Adipose tissue (tissue), 3 donors: ENCODE data around the gene TCHP. TPM values are rescaled to one million over a fixed set of nuclear protein-coding genes. Genes with fewer than 3 reads are reported as not detected.
"Not testable (repeated sequence)": the region's sequence is repeated elsewhere in the genome, so short reads cannot be mapped to it uniquely, and the experiment has no call there.

Source experiments
- H3K27ac ChIP-seq: one replicate; pipeline ENCODE4 v1.5.1; 2013; ENCODE audit warnings: low read depth, low read length
- WGBS, 3 donors: extraction: QIAGEN DNeasy Blood & Tissue Kit; methylation state at CpG; one replicate each; pipeline ENCODE4 v1.1.7; 2013; 5-methylcytosine and 5-hydroxymethylcytosine counted together
- polyA plus RNA-seq, 3 donors: library from polyadenylated mRNA; stranded (reverse); fragments of 200-250 nt; gene quantifications; one replicate each; pipeline ENCODE4 v1.2.3, GENCODE V29; 2013
- donor health status: healthy with polysubstance abuse.
- donor health status: Bipolar disorder and iron deficiency.
- donor health status: healthy.

The TCHP gene
- polyA plus RNA-seq, 3 donors: 6.6 to 8.8 (median 8.0) TPM

DNA sequence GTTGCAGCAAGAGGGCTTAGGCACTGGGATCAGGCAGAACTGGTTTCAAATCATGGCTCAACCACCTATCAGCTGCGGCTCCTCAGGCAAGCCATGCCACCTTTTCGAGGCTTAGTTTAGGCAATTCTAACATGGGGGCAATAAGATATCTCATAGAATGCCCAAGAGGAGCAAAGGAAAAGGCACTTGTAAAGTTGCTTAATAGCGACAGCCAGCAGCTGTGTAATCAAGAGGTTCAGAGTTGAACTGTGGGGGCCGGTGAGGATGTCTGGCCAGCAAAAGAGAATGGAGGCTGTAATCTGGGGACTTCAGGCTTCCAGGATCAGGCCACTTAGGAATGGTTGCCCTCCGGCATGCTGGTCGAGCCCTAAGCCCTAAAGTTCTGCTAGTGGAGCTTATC, 3.0 kb upstream of the TCHP start:
- WGBS, 3 donors: 86 to 87% (median 86%) methylated on average over 6 of the region's 6 CpGs

DNA sequence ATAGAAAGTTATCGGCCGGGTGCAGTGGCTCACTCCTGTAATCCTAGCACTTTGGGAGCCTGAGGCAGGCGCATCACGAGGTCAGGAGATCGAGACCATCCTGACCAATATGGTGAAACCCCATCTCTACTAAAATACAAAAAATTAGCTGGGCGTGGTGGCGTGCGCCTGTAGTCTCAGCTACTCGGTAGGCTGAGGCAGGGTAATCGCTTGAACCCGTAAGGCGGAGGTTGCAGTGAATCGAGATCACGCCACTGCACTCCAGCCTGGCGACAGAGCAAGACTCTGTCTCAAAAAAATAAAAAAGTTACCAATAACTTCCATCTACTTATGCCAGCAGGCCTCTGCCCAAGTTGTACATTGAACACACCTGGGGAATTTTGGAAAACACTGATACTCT, 729 bp upstream of the TCHP start:
- WGBS, 3 donors: 89 to 93% (median 90%) methylated on average over 15 of the region's 15 CpGs
- H3K27ac ChIP-seq: not testable (repeated sequence)

More for the DNA sequence above, 3.0 kb upstream of the TCHP start:
- H3K27ac ChIP-seq: no peak overlapping the region

DNA sequence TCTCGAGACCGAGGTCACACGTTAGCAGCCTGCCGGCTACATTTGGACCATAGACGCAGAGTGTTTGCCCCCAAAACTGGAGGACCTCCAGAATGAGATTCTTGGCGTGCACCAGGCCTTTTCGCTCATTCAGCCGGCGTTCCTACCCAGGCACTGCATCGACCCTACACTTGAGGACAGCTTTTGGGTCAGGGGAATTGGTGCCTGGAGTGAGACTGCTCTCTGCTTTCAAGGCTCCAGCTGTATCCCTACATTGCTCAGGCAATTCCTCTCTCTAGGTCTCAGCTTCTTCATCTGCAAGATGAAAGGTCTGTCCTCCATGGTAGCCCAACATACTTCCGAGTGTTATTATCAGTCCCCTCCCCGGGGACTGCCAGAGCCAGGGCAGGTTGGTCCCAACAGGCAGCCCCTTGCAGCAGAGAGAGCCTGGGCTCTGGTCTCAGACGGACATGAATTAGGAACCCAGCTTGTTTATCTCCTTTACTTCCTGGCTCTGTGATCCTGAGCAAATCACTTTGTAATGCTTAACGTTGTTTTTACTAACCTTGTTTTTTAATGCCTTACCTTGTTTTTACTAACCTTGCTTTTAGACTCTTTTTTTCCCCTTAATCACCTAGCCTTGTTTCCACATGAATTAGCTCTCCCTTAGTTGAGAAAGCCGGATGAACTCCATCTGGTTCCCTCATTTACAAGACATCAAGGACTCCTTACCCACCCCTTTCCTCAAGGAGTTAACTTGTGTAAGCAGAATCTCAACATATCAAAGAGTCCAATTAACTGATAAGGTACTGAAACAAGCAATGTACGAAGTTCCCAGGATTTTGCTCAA, 892 bp downstream of the TCHP start:
- 3 to 6% (median 5%) methylated on average over 16 of the region's 16 CpGs for WGBS, 3 donors
- H3K27ac ChIP-seq: no peak overlapping the region

DNA sequence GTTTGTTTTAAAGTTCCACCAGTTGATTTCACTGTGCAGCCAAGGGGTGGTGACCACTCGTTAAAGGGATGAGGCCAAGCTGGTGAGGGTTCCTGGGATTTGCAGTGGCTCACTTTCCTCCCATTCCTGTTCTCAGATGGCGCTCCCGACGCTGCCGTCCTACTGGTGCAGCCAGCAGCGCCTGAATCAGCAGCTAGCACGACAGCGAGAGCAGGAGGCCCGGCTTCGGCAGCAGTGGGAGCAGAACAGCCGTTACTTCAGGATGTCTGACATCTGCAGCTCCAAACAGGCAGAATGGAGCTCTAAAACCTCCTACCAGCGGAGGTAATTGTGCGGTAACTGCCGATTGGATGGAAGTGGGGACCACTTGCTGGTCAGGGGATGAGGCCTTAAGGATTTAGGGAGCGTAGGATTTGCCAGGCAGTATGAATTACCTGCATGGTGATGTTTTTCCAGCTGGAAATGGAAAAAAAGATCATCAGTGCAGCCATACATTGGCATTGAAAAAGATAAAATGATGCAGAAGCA, 2.9 kb downstream of the TCHP start:
- H3K27ac ChIP-seq: no peak overlapping the region
- 85 to 90% (median 85%) methylated on average over 15 of the region's 15 CpGs for WGBS, 3 donors

DNA sequence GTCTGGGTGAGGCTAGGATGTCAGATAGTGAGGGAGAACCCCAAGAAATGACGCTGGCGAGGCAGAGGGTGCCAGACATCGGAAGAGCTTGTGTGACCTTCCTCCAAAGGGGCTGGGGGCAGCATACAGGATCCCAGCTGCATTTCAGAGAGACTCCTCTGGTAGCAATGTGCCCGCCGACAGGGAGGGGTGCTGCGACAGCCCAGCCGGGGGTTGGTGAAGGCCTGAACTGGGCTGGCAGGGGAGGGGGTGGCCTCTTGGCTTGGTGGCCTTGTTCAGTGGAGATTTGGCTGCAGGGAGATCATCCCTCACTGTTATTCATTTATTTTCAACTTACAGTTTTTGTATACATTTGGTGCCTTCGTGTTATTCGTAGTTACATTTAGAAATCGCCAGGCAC, 5.2 kb downstream of the TCHP start:
- 94 to 97% (median 95%) methylated on average over 10 of the region's 10 CpGs for WGBS, 3 donors
- H3K27ac ChIP-seq: no peak overlapping the region

DNA sequence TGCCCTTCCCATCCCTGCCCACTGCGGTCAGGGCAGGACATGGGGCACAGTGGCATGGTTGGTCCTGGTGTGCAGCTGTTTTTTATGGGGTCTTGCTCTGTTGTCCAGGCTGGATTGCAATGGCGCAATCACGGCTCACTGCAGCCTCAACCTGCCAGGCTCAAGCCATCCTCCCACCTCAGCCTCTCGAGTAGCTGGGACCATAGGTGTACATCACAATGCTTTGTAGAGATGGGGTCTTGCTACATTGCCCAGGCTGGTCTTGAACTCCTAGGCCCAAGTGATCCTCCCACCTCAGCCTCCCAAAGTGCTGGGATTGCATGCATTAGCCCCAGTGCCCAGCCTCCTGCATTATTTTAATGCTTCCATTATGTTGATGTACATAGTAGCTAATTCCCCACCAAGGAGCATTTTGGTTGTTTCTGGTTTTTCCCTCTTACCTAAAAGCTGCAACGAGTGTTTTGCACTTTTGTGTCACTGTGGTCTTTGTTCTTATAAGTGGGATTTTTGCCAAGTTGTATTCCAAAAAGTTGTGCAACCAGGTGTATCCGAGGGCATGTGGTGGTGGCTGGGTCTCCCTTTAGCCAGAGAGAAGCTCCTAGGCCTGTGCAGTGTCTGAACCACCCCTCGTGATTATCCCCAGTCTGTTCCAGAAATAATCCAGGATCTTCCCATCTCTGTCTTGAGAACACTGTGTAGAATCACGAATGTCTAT, 10.3 kb downstream of the TCHP start:
- no peak overlapping the region for H3K27ac ChIP-seq
- WGBS, 3 donors: 78 to 89% (median 87%) methylated on average over 8 of the region's 8 CpGs

DNA sequence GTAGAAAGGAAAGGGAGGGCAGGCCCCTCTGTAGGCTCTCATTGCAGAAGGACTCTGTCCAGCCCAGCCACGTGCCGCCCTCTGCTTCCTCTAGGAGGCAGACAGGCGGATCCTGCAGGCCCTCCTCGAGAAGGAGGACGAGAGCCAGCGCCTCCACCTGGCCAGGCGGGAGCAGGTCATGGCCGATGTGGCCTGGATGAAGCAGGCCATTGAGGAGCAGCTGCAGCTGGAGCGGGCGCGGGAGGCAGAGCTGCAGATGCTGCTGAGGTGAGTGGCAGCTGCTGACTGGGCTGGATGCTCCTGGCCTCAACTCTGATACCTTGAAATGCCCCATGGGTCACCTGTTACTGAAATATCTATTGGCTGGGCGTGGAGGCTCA, 10.9 kb downstream of the TCHP start:
- WGBS, 3 donors: 74 to 81% (median 74%) methylated on average over 12 of the region's 12 CpGs

DNA sequence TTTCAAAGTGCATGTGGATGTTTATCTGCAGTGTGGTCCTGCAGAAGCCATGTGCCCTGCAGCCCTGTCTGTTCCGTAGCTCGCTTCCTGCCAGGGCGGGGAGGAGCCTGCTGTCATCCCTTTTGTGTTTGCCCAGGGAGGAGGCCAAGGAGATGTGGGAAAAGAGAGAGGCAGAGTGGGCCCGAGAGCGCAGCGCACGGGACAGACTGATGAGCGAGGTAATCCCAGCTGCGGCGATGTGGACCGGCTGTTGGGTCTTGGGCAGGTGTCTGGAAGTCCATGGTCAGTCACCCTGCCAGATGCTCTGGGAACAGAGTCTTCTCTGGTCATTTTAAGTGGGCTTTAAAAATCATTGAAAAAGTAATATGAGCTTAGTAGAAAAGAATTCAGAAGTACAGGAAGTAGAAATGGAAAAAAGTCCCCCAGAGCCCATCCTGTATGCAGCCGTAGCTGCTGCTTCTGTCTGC, 12.8 kb downstream of the TCHP start:
- no peak overlapping the region for H3K27ac ChIP-seq
- WGBS, 3 donors: 87 to 91% (median 89%) methylated on average over 12 of the region's 12 CpGs

More for the DNA sequence above, 10.9 kb downstream of the TCHP start:
- no peak overlapping the region for H3K27ac ChIP-seq

DNA sequence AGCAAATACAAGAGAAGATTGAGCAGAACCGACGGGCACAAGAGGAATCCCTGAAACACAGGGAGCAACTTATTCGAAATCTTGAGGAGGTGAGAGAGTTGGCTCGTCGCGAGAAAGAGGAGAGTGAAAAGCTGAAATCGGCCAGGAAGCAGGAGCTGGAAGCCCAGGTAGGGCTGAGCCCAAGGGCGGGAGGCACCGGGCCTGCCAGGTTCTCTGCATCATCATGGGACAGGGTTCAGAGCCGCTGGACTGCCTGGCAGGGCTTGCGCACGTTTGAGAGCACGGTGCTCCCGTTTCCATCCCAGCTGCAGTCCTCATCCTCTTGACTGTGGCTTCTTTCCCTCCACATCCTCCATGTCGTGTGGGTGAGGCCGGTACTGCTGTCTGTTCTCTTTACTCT, 14.4 kb downstream of the TCHP start:
- WGBS, 3 donors: 84 to 96% (median 90%) methylated on average over 16 of the region's 16 CpGs
- H3K27ac ChIP-seq: no peak overlapping the region

DNA sequence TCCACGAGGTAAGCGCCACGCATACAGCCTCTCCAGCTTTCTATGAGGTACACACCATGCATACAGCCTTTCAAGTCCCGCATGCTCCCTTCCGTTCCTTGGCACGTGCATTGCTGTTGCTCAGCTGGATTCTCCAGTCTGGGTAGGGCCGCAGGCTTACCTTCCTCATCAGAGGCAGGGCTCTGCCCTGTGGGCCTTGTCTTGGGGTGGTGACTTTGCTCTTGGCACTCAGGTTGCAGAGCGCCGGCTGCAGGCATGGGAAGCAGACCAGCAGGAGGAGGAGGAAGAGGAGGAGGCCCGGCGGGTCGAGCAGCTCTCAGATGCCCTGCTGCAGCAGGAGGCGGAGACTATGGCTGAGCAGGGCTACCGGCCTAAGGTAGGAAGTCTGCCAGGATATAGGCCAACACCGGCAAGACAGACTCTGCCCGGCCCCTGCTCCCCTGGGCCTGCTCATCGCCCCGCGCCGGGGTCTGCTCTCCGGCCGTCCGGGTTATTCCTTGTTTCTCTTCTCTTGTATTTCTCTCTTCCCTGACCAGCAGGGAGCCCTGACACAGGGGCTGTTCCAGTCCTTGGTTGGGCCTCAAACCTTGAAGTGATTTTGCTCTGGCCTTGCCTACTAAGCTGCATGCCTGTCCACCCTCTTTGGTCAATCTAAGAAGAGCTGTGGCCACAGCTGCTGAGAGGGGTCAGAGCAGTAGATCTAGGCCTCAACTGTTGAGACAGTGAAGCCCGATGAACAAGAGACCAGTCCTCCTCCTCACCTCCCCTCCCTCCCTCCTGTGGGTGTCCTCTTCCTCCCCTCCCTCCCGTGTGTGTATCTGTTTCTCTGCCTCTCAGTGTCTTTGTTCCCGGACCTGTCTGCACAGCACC, 15.3 kb downstream of the TCHP start:
- H3K27ac ChIP-seq: no peak overlapping the region
- 54 to 88% (median 86%) methylated on average over 24 to 26 of the region's 26 CpGs for WGBS, 3 donors

DNA sequence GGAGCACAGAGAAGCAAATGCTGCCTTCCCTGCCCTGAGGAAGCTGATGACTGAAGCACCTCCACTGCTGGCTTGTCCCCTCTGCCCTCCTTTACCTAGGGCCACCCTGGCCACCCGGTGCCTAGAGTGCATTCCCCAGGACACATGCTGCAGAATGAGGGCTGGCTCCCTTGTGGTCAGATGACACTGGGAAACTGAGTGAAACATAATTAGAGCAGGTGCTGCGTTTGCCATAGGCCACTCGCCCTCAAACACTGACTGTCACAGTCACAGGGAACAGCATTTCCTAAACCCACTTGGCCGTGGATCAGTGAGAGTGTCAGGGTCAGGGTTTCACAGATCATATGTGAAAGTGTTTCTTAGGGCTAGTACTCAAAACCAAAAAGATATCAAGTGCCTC, 16.0 kb downstream of the TCHP start:
- WGBS, 3 donors: 75 to 91% (median 90%) methylated on average over 4 of the region's 4 CpGs

DNA sequence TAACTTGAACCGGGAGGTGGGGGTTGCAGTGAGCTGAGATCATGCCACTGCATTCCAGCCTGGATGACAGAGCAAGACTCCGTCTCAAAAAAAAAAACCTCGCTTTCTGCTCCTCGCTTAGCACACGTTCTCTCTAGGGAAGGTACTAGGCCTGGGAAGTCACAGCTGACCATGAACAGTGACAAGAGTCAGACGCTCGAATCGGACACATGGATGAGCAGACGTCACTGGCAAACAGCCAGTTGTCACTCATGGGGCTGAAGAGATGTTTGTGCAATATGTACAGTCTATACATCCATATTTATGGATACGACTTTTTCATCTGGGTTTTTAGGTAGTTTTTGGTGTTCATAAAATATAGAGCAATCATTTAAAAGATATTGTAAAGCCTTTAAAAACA, 19.4 kb downstream of the TCHP start:
- 72 to 83% (median 76%) methylated on average over 10 of the region's 10 CpGs for WGBS, 3 donors
- no peak overlapping the region for H3K27ac ChIP-seq

More for the DNA sequence above, 16.0 kb downstream of the TCHP start:
- H3K27ac ChIP-seq: no peak overlapping the region

DNA sequence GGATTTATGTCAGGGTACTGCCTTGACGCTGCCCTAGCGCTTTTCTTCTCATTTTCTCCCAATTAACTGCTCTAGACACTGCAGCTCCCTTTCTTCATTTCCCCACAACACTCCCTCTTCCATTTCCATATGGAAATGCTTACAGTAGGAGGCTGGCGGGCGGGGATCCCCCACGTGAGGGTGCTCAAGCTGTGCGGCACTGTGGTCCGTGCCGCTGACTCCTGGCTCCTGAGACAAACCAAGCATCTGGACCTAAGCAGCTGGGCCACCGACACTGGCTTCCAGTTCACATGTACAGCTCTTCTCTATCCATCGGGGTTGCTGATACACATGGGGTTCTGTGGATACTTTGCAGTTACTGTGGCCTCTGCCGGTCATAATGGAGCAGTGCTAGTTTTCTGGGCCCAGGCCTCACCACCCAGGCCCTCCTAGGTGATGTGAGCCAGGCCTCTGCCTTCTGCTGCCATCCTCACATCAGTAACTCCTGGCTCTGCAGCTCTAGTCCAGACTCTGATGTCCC, 20.2 kb downstream of the TCHP start:
- H3K27ac ChIP-seq: no peak overlapping the region
- WGBS, 3 donors: 91 to 93% (median 93%) methylated on average over 11 of the region's 11 CpGs

DNA sequence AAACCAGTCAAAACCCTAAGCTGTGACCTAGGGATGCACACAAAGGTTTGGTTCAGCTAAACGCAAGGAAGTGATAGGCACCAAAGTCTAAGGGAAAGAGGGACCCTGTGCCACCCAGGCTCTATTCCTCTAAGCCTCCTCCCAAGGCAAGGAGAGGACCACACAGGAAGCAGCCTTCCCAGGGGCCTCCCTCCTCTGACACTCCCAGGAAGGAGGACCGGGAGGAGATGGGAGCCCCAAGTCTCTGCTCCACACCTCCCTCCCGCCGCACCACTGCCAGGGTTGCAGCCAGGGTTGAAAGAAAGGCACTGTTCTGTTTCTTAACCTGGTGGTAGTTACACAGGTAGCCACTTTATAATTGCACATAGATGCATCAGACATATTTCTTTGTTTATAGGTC, 21.9 kb downstream of the TCHP start:
- 74 to 82% (median 77%) methylated on average over 4 of the region's 4 CpGs for WGBS, 3 donors
- H3K27ac ChIP-seq: no peak overlapping the region

DNA sequence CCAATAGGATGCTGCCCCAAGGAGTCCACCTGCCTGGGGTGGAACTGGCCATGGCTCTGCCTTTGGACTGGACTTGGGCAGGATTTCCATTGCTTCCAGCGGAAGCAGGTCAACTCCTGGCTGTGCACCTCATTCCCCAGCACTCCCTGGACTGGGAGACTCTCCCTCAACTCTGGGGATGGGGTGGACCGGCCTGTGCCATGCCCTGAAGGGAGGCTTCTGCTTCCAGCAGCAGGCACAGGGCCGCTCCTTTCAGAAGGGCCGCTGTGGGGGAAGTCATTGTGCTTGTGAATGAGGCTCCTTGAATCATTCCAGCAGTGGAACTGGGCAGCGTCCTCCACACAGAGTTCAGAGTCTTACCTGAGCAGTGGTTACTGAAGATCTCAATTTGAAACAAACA, 23.0 kb downstream of the TCHP start:
- WGBS, 3 donors: 89 to 93% (median 89%) methylated on average over 5 of the region's 5 CpGs
- no peak overlapping the region for H3K27ac ChIP-seq

DNA sequence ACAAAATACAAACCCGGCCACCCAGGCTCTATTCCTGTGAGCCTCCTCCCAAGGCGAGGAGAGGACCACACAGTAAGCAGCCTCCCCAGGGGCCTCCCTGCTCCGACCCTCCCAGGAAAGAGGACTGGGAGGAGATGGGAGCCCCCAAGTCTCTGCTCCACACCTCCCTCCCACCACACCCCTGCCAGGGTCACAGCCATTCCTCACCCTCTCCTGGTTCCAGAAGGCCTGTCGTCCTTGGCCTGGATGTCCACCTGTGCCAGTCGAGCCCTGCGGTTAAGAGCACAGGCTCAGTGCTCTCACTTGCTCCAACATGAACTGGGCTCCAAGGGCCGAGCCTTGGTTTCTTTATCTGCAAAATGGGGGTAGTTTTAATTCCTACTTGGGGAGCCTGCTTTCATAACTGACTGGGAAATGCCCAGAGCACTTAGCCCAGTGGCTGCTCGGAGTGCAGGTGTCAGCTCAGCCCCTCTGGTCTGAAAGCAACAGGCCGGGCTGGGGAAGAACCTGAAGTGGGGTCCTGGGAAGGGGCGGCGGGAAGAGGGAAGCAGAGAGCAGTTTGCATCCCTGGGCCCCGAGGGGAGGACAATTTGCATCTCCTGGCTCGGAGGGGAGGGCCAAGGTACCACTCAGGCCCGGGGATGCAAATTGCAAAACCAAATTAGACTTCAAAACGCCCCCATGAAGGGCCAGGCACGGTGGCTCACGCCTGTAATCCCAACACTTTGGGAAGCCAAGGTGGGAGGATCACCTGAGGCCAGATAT, 23.6 kb downstream of the TCHP start:
- WGBS, 3 donors: 77 to 82% (median 78%) methylated on average over 17 of the region's 17 CpGs
- H3K27ac ChIP-seq: no peak overlapping the region

DNA sequence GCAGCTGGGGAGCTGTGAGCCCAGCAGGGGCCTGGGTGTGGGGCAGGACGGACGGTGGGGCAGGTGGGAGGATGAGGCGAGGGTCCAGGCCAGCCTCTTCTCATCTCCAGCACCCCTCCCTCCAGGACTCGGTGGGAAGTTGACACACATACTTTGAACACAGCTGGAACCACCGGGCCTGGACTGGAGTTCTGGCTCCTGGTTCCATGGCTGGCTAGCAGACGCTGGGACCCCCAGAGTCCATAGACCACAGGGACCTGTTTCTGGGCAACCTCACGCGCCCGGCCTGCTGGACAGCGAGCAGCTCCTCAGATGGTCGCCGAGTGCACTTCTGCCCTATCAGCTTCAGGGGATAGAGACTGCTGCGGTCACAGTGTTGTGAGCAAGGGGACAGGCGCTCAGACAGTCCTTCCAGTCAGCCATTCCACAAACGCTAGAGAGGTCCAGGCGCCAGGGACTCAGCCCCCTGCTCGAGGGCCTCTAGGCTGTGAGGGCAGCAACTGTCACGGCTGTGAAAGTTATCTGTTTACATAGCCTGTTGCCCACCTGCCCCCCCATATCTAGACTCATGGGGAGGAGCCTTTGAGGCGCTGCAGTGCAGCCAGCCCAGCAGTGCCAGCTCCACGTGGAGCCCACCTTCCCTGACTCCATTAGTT, 25.2 kb downstream of the TCHP start:
- 56 to 77% (median 75%) methylated on average over 20 of the region's 20 CpGs for WGBS, 3 donors

More for the DNA sequence above, 25.2 kb downstream of the TCHP start:
- H3K27ac ChIP-seq: no peak overlapping the region
